ENCODE results near the gene PLK2. TPM values are rescaled to one million over a fixed set of nuclear protein-coding genes. Genes with fewer than 3 reads are reported as not detected.
A peak's percentile ranks its signal among the peaks of the same experiment; 100 is the strongest.

The PLK2 gene
- polyA plus RNA-seq, result 1.5 TPM

DNA sequence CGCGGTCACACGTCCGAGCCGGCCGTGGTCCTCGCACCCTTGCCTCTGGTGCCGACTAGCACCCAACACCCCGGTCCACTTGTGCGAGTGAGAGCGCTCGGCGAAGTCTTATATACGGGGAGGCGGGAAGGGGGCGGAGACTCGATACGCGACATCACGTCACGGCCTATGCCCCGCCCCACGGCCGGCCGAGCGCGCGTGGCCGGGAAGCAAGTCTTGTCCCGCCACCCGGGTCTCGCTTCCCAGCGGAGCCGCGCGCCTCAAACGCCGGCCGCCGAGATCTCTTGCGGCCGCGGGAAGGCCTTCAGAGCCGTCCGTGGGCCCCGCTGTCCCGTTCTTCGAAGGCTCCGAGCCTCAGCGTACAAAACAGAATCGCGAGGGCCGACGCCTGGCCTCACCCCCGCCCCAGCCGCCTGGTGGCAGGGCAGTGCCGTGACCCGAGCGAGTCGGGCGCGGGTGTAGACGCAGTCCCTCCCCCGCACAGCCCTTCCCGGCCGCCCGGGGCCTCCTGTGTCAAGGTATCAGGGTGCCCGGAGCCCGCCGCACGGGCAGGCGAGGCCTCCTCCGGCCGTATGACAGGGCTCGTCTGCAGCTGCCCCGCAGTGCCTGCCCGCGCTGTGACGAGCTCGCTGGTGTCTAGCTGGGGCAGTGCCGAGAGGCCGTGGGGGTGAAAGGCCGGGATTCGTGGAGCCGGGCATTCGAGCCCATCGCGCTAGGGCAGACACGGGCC is at the start of gene PLK2:
Gene PLK2 (minus strand): TSS at position 85 of the 730 bp plus-strand sequence. CDS start 127 bp downstream, outside the sequence.
- peaks cover 12 to 18% (median 16%) of the 10 kb centered on the region in 3 donors for H3K4me1 Mint-ChIP-seq
- no peaks in the 10 kb centered on the region for H3K9me3 Mint-ChIP-seq
- H3K27ac Mint-ChIP-seq, result peak within 1 kb of the TSS; percentile 82 to 90 (median 88)
- H3K4me3 Mint-ChIP-seq, result peak within 1 kb of the TSS; percentile 89 to 98 (median 94)
- H3K27me3 Mint-ChIP-seq, result peaks cover 5% of the 10 kb centered on the region
- peaks cover 4% of the 10 kb centered on the region for H3K36me3 Mint-ChIP-seq

DNA sequence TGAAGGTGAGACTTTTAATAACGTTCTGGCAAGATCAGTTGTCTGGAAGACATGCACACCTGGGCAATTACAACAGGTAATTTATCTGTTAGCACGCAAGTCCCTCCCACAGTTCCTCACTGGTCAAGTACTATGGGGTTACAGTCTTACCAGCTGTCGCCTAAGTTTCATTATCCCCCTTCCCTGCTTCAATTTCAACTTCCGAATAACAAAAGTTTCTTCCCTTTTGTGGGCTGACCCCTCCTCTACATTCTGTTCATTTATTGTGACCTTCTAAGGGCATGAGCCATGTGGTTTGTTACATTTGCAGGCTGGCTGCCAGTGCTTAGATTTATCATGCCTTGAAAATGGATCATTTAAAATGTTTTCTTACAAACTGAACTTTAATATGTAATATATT is 47.8 kb upstream of the PLK2 start:
- Mint-ChIP-seq H3K9me3 (peaks cover 0 to 3% (median 0%) of the 10 kb centered on the region in 3 donors), H3K4me3 (peak overlapping the region in 1 of 4 donors; percentile 11), H3K27ac (no peak overlapping the region), H3K36me3 (no peaks in the 10 kb centered on the region), H3K27me3 (no peaks in the 10 kb centered on the region), H3K4me1 (peaks cover 40 to 55% (median 43%) of the 10 kb centered on the region in 3 donors)

DNA sequence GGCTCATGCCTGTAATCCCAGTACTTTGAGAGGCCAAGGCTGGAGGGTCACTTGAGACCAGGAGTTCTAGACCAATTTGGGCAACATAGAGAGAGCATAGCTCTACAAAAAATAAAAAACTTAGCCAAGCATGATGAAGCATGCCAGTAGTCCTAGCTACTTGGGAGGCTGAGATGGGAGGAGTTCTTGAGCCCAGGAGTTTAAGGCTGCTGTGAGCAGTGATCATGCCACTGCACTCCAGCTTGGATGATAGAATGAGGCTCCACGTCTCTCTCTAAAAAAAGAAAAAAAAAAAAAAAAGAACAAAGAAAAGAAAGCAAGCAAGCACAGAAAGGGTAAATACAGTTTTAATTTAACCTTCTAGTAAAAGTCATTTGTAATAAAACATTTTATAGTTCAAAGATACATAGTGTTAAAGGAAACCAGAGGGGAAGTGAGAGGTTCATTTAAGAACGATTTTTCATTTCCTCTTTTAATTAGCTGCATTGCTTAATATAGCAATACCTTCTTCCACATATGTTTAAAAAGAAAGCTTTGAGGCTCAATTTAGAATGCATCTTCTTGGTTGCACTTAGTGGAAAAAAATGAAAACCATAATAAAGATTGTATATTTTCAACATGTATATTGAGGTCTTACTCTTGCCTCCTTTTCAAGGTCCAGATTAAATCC is 46.2 kb upstream of the PLK2 start:
- Mint-ChIP-seq H3K4me3 (peak overlapping the region; percentile 37 to 89 (median 74)), H3K27ac (peak overlapping the region; percentile 61 to 91 (median 77)), H3K27me3 (no peaks in the 10 kb centered on the region), H3K36me3 (peaks cover 5% of the 10 kb centered on the region), H3K4me1 (peaks cover 51 to 57% (median 52%) of the 10 kb centered on the region in 3 donors), H3K9me3 (no peaks in the 10 kb centered on the region)

DNA sequence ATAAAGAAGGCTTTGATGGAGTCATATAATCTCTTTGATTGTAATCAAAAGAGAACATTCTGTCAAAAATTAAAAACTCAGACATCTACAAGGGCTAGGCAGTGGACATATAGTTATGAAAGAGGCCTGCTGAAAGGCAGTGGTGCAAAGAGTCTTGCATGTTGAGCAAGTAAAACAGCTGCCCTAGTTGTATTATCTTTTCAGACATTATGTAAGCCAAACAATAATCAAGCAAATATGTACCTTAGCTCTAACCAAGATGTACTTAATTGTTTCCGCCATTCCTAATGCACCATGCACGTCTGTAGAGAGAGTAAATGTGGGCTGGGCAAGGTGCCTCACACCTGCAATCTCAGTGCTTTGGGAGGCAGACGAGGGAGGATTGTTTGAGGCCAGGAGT is 45.6 kb upstream of the PLK2 start:
- Mint-ChIP-seq H3K4me3 (peak overlapping the region; percentile 37 to 89 (median 57)), H3K36me3 (peaks cover 5% of the 10 kb centered on the region), H3K4me1 (peaks cover 55 to 63% (median 58%) of the 10 kb centered on the region in 3 donors), H3K27me3 (no peaks in the 10 kb centered on the region), H3K27ac (peak overlapping the region; percentile 18 to 91 (median 61)), H3K9me3 (no peaks in the 10 kb centered on the region)

DNA sequence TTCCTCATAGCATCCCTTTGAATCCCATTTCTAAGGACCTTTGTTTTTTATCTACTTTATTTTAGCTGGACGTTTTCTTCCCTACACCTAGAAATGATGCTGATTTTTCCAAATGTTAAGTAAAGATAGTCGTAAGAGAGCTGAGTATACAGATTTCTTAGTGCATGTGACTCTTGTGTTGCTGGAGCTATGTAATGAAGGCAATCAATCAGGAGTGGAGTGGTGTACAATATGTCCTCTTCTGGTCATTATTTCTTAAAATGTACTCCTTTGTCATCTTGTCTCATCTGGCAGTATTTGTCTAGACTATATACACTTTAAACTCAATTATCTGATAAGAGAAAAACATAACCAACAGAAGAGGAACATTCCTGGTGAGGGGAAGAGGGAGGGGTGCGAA is 44.9 kb upstream of the PLK2 start:
- no peak overlapping the region for H3K27ac Mint-ChIP-seq
- peak overlapping the region in 3 of 4 donors; percentile 37 to 80 (median 39) for H3K4me3 Mint-ChIP-seq
- peaks cover 63 to 70% (median 65%) of the 10 kb centered on the region in 3 donors for H3K4me1 Mint-ChIP-seq
- H3K9me3 Mint-ChIP-seq, result no peaks in the 10 kb centered on the region
- peaks cover 8% of the 10 kb centered on the region for H3K36me3 Mint-ChIP-seq
- H3K27me3 Mint-ChIP-seq, result no peaks in the 10 kb centered on the region

DNA sequence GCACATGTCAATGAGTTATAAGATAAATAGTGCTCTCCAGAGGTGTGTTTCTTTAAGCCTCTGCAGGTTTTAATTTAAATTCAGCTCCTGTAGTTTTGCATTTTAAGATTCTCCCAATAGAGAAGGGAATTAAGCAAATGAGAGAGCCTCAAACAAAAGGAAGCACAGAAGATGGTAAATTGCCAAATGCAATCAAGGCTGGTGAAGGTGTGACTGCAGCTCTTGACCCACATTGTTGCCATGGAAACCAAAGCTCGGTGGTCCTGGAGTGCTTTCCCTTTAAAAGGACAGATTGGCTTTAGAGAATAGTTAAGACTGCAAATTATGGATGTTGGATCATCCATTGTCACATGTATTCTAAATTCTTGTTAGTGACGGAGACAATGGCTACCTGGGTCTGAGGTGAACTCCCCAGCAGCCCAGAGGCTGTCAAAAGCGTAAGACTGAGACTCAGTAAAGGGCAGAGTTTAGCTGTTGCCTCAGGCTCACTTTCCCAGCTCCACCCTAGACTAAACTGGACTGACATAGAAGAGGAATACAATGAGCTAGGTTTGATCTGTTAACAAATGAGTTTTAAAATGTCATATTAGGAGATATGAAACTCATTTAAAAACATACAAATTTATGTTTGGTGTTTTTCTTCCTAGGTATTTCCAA is 43.6 kb upstream of the PLK2 start:
- Mint-ChIP-seq H3K36me3 (peaks cover 8% of the 10 kb centered on the region), H3K9me3 (no peaks in the 10 kb centered on the region), H3K27ac (no peak overlapping the region), H3K27me3 (no peaks in the 10 kb centered on the region), H3K4me1 (peaks cover 72 to 78% (median 78%) of the 10 kb centered on the region in 3 donors), H3K4me3 (peak overlapping the region in 1 of 4 donors; percentile 70)

DNA sequence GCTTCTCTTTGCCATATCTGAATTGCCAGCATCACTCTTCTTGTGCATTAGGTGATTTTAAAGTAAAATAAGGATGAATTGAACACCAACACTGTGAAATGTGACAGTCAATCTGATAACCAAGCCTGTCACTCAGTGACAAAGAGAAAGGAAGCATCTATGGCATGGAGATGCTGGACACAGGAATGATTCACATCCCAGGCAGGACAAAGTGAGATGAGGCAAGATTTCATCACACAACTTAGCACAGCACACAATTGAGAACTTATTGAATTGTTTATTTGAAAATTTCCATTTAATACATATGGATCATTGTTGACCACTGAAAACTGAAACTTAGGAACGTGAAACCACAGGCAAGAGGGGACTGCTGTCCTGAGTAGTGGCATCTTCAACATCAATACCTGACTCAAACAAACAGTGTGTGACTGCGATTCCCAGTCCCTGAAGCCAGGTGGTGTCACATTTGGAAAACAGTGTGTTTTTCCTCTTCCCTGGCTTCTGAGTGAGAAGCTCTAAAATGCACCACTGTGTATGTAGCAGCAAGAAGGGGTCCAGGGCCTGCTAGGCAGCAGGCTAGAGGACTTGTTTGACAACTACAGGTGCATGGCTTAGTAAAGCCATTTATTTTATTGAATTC is 42.0 kb upstream of the PLK2 start:
- no peak overlapping the region for H3K27ac Mint-ChIP-seq
- no peak overlapping the region for H3K4me3 Mint-ChIP-seq
- peaks cover 79 to 84% (median 82%) of the 10 kb centered on the region in 3 donors for H3K4me1 Mint-ChIP-seq
- peaks cover 8% of the 10 kb centered on the region for H3K36me3 Mint-ChIP-seq
- no peaks in the 10 kb centered on the region for H3K27me3 Mint-ChIP-seq
- no peaks in the 10 kb centered on the region for H3K9me3 Mint-ChIP-seq

DNA sequence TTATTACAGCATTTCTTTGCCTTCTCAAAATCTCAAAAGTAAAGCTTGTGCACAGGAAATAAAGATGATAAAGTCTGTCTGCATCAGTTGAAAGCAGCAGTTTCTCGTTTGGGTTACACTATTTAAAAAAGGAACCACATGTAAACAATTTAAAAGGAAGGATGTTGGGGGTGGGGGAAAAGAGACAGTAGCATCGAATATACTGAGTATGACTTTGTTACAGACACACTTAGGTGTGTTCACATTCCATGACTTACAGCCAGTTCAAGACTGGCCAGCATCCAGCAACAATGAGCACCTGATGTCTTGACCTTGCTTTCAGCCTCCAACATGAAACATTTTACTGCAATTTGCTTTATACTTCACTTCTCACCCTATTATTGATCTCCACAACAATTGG is 40.1 kb upstream of the PLK2 start:
- peaks cover 17% of the 10 kb centered on the region for H3K36me3 Mint-ChIP-seq
- H3K4me1 Mint-ChIP-seq, result peaks cover 76 to 80% (median 78%) of the 10 kb centered on the region in 3 donors
- peak overlapping the region; percentile 66 to 87 (median 82) for H3K27ac Mint-ChIP-seq
- no peaks in the 10 kb centered on the region for H3K9me3 Mint-ChIP-seq
- peak overlapping the region; percentile 39 to 90 (median 82) for H3K4me3 Mint-ChIP-seq
- no peaks in the 10 kb centered on the region for H3K27me3 Mint-ChIP-seq

DNA sequence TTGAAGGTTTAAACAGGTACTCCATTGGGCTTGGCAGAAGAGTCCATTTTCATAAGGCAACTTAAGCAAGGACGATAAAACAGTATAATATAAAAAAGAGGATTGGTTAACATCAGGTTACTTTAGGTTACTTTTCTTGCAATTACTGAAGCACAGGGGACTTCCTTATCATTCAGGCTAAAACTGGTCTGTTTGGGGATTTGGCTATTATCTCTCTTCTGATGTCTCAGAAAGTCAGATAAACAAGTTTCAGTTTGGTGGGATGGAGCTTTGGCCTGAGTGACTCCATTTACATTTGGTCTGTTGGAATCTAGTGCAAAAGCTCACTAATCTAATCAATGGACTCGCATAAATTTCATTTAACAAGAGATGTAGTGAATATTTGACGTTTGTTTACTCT is 39.3 kb upstream of the PLK2 start:
- Mint-ChIP-seq H3K36me3 (peaks cover 17% of the 10 kb centered on the region), H3K4me1 (peaks cover 69 to 80% (median 73%) of the 10 kb centered on the region in 3 donors), H3K27me3 (no peaks in the 10 kb centered on the region), H3K27ac (peak overlapping the region; percentile 66 to 88 (median 82)), H3K9me3 (no peaks in the 10 kb centered on the region), H3K4me3 (peak overlapping the region in 3 of 4 donors; percentile 63 to 90 (median 78))

DNA sequence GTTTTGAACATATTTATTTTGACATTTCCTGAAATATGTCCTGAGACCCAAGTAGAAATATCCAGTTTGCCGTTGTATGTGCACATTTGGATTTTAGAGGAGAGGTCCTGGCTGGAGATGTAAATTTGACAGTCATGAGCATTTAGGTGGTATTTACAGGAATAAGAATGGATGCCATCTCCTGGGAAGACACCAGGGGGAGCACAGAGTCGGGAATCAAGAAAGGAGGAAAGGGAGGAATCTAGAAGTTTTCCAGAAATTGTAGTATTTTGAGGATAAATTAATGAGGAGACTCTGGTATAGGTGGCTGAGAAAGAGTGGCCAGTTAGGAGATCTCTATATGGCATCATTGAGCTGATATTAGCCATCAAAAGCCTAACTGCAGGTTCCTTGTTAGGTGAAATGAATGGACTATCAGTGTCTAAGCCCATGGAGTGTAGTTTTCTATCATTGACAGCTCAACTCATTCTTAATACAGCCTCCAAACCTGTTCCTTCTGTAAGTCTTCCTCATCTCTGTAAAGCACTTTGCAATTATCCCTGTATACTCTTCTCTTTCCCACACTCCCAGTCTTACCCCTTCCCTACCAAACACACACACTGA is 38.6 kb upstream of the PLK2 start:
- H3K4me1 Mint-ChIP-seq, result peaks cover 72 to 79% (median 73%) of the 10 kb centered on the region in 3 donors
- no peaks in the 10 kb centered on the region for H3K9me3 Mint-ChIP-seq
- peaks cover 20% of the 10 kb centered on the region for H3K36me3 Mint-ChIP-seq
- H3K4me3 Mint-ChIP-seq, result peak overlapping the region in 3 of 4 donors; percentile 63 to 90 (median 78)
- H3K27me3 Mint-ChIP-seq, result no peaks in the 10 kb centered on the region
- H3K27ac Mint-ChIP-seq, result peak overlapping the region in 2 of 3 donors; percentile 66 to 88

DNA sequence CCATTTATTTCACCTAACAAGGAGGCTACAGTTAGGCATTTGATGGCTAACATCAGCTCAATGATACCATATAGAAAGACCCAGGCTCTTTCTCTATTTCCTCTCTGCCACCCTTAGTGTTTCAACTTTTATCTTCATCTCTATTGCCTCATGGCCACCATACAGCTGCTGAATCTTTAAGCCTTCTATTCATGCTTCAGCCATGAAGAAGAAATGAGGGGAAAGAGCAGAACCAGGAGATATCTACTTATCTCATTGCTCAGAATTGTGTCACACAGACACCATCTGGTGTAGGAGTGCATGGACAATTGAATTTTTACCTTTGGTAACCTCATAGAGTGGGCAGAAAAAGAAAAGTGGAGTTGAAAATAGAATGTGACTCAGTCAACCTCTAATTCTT is 38.0 kb upstream of the PLK2 start:
- Mint-ChIP-seq H3K4me1 (peaks cover 72 to 80% (median 73%) of the 10 kb centered on the region in 3 donors), H3K27me3 (no peaks in the 10 kb centered on the region), H3K9me3 (no peaks in the 10 kb centered on the region), H3K36me3 (peaks cover 24% of the 10 kb centered on the region), H3K4me3 (peak overlapping the region in 1 of 4 donors; percentile 63), H3K27ac (peak overlapping the region; percentile 17 to 88 (median 66))

DNA sequence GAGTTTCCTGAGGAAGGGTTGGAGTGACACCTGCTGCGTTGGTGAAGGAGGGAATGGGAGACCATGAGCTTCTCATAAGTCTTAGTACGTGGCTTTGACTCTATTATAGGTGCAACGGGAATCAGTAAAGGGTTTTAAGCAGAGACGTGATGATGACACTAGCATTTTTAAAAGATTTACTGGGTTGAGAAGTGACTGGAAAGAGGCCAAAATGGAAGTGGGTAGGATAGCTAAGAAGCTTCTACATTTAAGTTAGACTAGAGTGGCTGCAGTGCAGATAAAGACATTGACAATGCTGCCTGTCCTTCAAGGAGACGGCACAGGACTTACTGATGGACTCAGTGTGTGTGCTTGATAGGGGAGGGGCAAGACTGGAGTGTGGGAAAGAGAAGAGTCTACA is 37.5 kb upstream of the PLK2 start:
- Mint-ChIP-seq H3K4me1 (peaks cover 67 to 75% (median 68%) of the 10 kb centered on the region in 3 donors), H3K27ac (peak overlapping the region; percentile 17 to 88 (median 66)), H3K36me3 (peaks cover 22% of the 10 kb centered on the region), H3K9me3 (no peaks in the 10 kb centered on the region), H3K27me3 (no peaks in the 10 kb centered on the region), H3K4me3 (peak overlapping the region in 1 of 4 donors; percentile 63)

DNA sequence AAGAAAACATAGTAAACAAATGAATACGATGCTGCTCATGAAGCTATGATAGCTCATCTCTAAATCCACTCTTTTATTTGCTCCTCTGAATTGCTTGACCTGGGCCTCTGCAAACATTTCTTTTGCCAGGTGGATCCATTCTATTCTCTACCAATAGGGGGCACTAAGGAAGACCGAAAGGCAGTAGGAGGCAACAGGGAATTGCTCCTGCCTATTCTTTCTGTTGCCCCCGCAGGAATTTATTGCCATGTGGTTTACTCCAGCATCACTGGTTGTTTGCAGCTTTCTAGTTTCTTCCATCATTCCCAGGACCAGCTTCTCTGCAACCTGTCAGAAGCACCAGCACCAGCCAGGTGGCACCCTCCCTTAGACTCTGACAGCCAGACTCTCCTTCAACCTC is 36.6 kb upstream of the PLK2 start:
- H3K27me3 Mint-ChIP-seq, result no peaks in the 10 kb centered on the region
- H3K4me1 Mint-ChIP-seq, result peaks cover 64 to 67% (median 65%) of the 10 kb centered on the region in 3 donors
- peak overlapping the region in 1 of 3 donors; percentile 54 for H3K27ac Mint-ChIP-seq
- peak overlapping the region in 1 of 4 donors; percentile 63 for H3K4me3 Mint-ChIP-seq
- H3K36me3 Mint-ChIP-seq, result peaks cover 19% of the 10 kb centered on the region
- no peaks in the 10 kb centered on the region for H3K9me3 Mint-ChIP-seq

DNA sequence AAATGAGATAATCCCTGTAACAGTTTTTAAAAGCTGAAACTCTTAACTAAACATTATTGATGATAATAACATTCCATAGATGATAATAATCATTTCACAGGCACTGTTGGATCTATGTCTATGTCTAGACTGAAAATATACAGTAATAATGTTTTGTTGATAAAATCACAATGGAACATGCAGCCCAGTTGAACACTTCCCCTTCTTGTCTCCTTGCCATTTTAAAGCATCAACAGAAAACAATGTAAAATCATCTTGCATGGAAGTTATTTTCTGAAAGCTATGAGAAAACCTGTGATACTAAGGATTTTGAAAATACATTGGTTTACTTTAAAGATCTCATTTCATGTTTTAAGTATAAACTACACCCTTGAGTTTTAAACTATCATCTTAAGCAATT is 33.3 kb upstream of the PLK2 start:
- peak overlapping the region; percentile 74 to 91 (median 88) for H3K4me3 Mint-ChIP-seq

More for the DNA sequence above, 33.3 kb upstream of the PLK2 start:
- H3K9me3 Mint-ChIP-seq, result no peaks in the 10 kb centered on the region
- peaks cover 49 to 50% (median 50%) of the 10 kb centered on the region in 3 donors for H3K4me1 Mint-ChIP-seq
- H3K27ac Mint-ChIP-seq, result peak overlapping the region in 2 of 3 donors; percentile 67 to 71
- H3K27me3 Mint-ChIP-seq, result no peaks in the 10 kb centered on the region
- H3K36me3 Mint-ChIP-seq, result peaks cover 16% of the 10 kb centered on the region
